ENCODE results near the gene TRIB2. TPM values are rescaled to one million over a fixed set of nuclear protein-coding genes. Genes with fewer than 3 reads are reported as not detected.

Gene TRIB2
- polyA plus RNA-seq, 1 of the 3 experiments (the other 2 are of a cell fraction): 27.5 TPM

DNA sequence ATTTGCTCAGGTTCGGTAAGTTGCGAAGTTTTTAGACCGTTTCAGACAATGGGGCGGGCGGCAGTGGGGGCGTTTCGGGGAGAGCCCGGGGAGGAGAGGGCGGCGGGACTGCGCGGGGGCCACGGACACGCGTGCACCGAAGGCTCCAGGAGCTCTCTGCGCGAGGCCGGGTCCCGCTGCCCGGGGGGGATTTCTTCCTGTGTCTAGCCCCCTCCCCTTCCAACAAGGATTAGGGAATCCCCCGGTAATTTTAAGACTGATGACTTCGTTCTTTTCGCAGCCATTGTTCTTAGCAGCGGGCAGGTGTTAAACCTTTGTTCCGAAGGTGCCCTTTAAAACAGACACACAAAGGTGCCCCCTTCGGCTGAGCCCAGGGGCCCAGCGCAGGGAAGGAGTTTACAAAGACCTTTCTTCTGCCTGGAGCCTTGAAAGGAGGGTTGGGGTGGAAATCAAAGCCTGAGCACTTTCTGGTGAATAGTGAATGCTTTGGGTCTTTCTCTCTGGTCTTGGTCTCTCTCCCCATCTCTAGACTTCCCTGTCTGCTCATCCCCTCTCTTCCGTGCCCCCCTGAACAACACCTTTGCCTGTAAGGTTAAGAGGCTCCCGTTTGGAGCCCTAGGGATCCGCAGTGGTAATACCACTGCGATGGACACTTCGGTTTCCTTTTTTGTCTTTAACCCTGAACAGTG, 2.1 kb downstream of the TRIB2 start:
- peaks cover 6 to 30% of the 10 kb centered on the region in 2 experiments for H3K36me3 ChIP-seq (replicated peaks in 1 of 2; ENCODE audit: control insufficient read depth in 1 of 2, insufficient read depth in 2 of 2, low read length in 1 of 2)
- CTCF ChIA-PET: interaction anchor here (0.8 to 4.5 kb wide), 14 partner anchors 14 to 899 kb away, joined by 3 to 152 read pairs (median 13); no protein-coding TSS in a partner anchor
- peak overlapping the region; percentile 93 to 98 for H3K4me3 ChIP-seq (ENCODE audit: low read depth in 2 of 2, low read length in 1 of 2)
- H3K27ac ChIP-seq (ENCODE audit: low read depth in 2 of 2, low read length in 1 of 2): peak overlapping the region; percentile 91 to 93
- H3K79me2 ChIP-seq (ENCODE audit: insufficient read depth): peaks cover 82% of the 10 kb centered on the region
- H3K27me3 ChIP-seq (ENCODE audit: insufficient read depth): no peaks in the 10 kb centered on the region
- H3K9me3 ChIP-seq: no peaks in the 10 kb centered on the region
- peaks cover 38 to 51% of the 10 kb centered on the region in 2 experiments for H3K4me1 ChIP-seq (ENCODE audit: control insufficient read depth in 1 of 2, insufficient read depth in 2 of 2, low read depth in 1 of 2, low read length in 1 of 2)
- peaks cover 48% of the 10 kb centered on the region for H4K20me1 ChIP-seq (ENCODE audit: insufficient read depth)
- H3F3A ChIP-seq (replicated peaks; ENCODE audit: insufficient read depth): peaks cover 35% of the 10 kb centered on the region
- peak overlapping the region; percentile 93 for H3K9ac ChIP-seq
- WGBS (ENCODE audit: low lambda C conversion rate): 6% methylated on average over 33 of the region's 33 CpGs
- H3K4me2 ChIP-seq: peak overlapping the region; percentile 83
- POLR2A ChIA-PET: interaction anchor here (0.9 to 3.0 kb wide), 5 partner anchors 212 to 857 kb away, joined by 3 to 22 read pairs (median 4); no protein-coding TSS in a partner anchor
- DNase-seq: peak; percentile 50
- TF ChIP-seq EP300 (IDR thresholded peaks at IDR 0.05; ENCODE audit: borderline replicate concordance in 1 of 2, low read depth in 1 of 2, low read length in 1 of 2) (no peak), NRF1 (IDR thresholded peaks at IDR 0.05; ENCODE audit: low read depth, low read length) (no peak)
- TF ChIP-seq, protein P1, sequence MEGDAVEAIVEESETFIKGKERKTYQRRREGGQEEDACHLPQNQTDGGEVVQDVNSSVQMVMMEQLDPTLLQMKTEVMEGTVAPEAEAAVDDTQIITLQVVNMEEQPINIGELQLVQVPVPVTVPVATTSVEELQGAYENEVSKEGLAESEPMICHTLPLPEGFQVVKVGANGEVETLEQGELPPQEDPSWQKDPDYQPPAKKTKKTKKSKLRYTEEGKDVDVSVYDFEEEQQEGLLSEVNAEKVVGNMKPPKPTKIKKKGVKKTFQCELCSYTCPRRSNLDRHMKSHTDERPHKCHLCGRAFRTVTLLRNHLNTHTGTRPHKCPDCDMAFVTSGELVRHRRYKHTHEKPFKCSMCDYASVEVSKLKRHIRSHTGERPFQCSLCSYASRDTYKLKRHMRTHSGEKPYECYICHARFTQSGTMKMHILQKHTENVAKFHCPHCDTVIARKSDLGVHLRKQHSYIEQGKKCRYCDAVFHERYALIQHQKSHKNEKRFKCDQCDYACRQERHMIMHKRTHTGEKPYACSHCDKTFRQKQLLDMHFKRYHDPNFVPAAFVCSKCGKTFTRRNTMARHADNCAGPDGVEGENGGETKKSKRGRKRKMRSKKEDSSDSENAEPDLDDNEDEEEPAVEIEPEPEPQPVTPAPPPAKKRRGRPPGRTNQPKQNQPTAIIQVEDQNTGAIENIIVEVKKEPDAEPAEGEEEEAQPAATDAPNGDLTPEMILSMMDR (IDR thresholded peaks at IDR 0.05): peak; percentile 13; the same call in 1 of the 2 replicates
- no peaks in the 10 kb centered on the region for H3K9me2 ChIP-seq
- H2AFZ ChIP-seq (ENCODE audit: low read depth): peak overlapping the region; percentile 19; the same call in 1 of the 2 replicates

DNA sequence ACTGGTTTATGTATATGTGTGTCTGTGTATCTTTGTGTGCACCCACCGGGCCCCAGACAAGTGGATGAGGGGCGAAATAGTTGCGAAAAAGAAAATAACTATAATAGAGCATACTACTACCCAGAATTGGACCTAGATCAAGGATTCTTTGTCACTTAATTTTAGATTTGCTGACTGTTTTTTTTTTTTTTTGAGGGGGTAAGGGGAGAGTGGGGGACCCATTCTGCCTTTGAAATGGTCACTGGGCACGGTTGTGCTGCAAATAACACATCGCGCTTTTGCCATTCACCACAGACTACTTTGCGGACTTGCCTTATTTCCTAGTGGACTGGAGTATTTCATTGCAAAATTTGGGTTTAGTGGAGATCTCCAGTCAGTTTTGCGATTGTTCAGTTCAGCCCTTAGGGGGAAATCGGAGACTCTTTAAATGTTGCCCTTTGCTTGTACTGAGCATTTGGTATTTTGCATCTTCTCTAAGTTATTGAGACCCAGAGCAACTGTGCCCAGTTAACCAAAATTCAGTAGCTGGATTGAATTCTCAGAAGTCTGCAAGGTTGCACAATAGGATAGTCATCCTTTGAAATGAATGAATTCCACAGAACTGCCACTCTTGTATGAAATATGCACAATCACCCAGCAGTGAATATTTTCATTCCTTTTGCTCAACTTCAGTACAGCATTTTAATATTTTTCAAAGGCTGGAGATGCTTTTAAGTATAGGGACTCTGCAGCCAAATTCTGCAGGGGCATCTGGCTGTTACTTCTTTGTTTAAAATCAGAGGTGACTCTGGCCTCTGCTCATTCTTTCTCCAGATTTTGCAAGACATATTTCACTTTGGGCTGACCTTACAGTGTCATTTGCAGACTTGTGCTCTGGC, 2.9 kb downstream of the TRIB2 start:
- H3K4me3 ChIP-seq (ENCODE audit: low read depth in 2 of 2, low read length in 1 of 2): peak overlapping the region; percentile 93 to 98
- CTCF ChIA-PET: interaction anchor here (0.9 to 5.7 kb wide), 13 partner anchors 13 to 1027 kb away, joined by 3 to 97 read pairs (median 4); no protein-coding TSS in a partner anchor
- H3K9me3 ChIP-seq: no peaks in the 10 kb centered on the region
- peaks cover 89% of the 10 kb centered on the region for H3K79me2 ChIP-seq (ENCODE audit: insufficient read depth)
- WGBS (ENCODE audit: low lambda C conversion rate): 16% methylated on average over 9 of the region's 9 CpGs
- H4K20me1 ChIP-seq (ENCODE audit: insufficient read depth): peaks cover 56% of the 10 kb centered on the region
- no peak overlapping the region for H2AFZ ChIP-seq (ENCODE audit: low read depth)
- POLR2A ChIA-PET: interaction anchor here (0.6 to 2.4 kb wide), 6 partner anchors 10 to 879 kb away, joined by 3 to 7 read pairs (median 4); no protein-coding TSS in a partner anchor
- H3K9me2 ChIP-seq: no peaks in the 10 kb centered on the region
- no peak for DNase-seq
- peak overlapping the region; percentile 93 for H3K9ac ChIP-seq
- peaks cover 36 to 57% of the 10 kb centered on the region in 2 experiments; a peak in 3 of 4 replicates for H3K4me1 ChIP-seq (ENCODE audit: control insufficient read depth in 1 of 2, insufficient read depth in 2 of 2, low read depth in 1 of 2, low read length in 1 of 2)
- H3F3A ChIP-seq (replicated peaks; ENCODE audit: insufficient read depth): peaks cover 27% of the 10 kb centered on the region
- peak overlapping the region; percentile 83 for H3K4me2 ChIP-seq
- H3K36me3 ChIP-seq (replicated peaks in 1 of 2; ENCODE audit: control insufficient read depth in 1 of 2, insufficient read depth in 2 of 2, low read length in 1 of 2): peaks cover 14 to 36% of the 10 kb centered on the region in 2 experiments
- peak overlapping the region; percentile 91 to 93 for H3K27ac ChIP-seq (ENCODE audit: low read depth in 2 of 2, low read length in 1 of 2)
- H3K27me3 ChIP-seq (ENCODE audit: insufficient read depth): no peaks in the 10 kb centered on the region
- peak; percentile 29 to 31; a peak in 1 of 4 replicates for TF ChIP-seq EP300 (IDR thresholded peaks at IDR 0.05; ENCODE audit: borderline replicate concordance in 1 of 2, low read depth in 1 of 2, low read length in 1 of 2)
- TF ChIP-seq, protein P2, sequence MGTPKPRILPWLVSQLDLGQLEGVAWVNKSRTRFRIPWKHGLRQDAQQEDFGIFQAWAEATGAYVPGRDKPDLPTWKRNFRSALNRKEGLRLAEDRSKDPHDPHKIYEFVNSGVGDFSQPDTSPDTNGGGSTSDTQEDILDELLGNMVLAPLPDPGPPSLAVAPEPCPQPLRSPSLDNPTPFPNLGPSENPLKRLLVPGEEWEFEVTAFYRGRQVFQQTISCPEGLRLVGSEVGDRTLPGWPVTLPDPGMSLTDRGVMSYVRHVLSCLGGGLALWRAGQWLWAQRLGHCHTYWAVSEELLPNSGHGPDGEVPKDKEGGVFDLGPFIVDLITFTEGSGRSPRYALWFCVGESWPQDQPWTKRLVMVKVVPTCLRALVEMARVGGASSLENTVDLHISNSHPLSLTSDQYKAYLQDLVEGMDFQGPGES (IDR thresholded peaks at IDR 0.05; ENCODE audit: low read depth, low read length): no peak
- TF ChIP-seq, protein P3, sequence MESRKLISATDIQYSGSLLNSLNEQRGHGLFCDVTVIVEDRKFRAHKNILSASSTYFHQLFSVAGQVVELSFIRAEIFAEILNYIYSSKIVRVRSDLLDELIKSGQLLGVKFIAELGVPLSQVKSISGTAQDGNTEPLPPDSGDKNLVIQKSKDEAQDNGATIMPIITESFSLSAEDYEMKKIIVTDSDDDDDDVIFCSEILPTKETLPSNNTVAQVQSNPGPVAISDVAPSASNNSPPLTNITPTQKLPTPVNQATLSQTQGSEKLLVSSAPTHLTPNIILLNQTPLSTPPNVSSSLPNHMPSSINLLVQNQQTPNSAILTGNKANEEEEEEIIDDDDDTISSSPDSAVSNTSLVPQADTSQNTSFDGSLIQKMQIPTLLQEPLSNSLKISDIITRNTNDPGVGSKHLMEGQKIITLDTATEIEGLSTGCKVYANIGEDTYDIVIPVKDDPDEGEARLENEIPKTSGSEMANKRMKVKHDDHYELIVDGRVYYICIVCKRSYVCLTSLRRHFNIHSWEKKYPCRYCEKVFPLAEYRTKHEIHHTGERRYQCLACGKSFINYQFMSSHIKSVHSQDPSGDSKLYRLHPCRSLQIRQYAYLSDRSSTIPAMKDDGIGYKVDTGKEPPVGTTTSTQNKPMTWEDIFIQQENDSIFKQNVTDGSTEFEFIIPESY (IDR thresholded peaks at IDR 0.05; ENCODE audit: borderline replicate concordance, low read depth): no peak
- TF ChIP-seq, protein P4, sequence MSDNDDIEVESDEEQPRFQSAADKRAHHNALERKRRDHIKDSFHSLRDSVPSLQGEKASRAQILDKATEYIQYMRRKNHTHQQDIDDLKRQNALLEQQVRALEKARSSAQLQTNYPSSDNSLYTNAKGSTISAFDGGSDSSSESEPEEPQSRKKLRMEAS (IDR thresholded peaks at IDR 0.05; ENCODE audit: low read depth): no peak; the same call in 1 of the 2 replicates
- no peak for TF ChIP-seq RFX5 (IDR thresholded peaks at IDR 0.05; ENCODE audit: low read length)
- no peak for TF ChIP-seq RCOR1 (IDR thresholded peaks at IDR 0.05; ENCODE audit: low read length)
- TF ChIP-seq YY1 (IDR thresholded peaks at IDR 0.05; ENCODE audit: low read depth): no peak
- TF ChIP-seq, protein P5, sequence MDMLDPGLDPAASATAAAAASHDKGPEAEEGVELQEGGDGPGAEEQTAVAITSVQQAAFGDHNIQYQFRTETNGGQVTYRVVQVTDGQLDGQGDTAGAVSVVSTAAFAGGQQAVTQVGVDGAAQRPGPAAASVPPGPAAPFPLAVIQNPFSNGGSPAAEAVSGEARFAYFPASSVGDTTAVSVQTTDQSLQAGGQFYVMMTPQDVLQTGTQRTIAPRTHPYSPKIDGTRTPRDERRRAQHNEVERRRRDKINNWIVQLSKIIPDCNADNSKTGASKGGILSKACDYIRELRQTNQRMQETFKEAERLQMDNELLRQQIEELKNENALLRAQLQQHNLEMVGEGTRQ (IDR thresholded peaks at IDR 0.05; ENCODE audit: borderline replicate concordance, low read depth, low read length): no peak
- no peak for TF ChIP-seq NRF1 (IDR thresholded peaks at IDR 0.05; ENCODE audit: low read depth, low read length)
- TF ChIP-seq, protein P1 (IDR thresholded peaks at IDR 0.05): no peak
- TF ChIP-seq FOSL2 (IDR thresholded peaks at IDR 0.05; ENCODE audit: borderline replicate concordance, low read depth): peak; percentile 48; the same call in 1 of the 2 replicates
- no peak for TF ChIP-seq NFIC (IDR thresholded peaks at IDR 0.05; ENCODE audit: borderline replicate concordance)
